Measurements from ENCODE around the gene DISP2. TPM values are rescaled to one million over a fixed set of nuclear protein-coding genes. Genes with fewer than 3 reads are reported as not detected.

The DISP2 gene
- total RNA-seq, 2 donors from 2014 or later = 0.21 to 0.54 TPM

- DNase-seq (ENCODE audit: low spot score) (no peak), ATAC-seq (ENCODE audit: insufficient number of reproducible peaks, low FRiP score, low read depth) (no peak)
- H3K4me3 ChIP-seq = no peak overlapping the region
- no peaks in the 10 kb centered on the region for H3K4me1 ChIP-seq (ENCODE audit: control insufficient read depth in 1 of 2, low read depth in 2 of 2)
- no peak overlapping the region for H3K27ac ChIP-seq
- no peaks in the 10 kb centered on the region for H3K27me3 ChIP-seq (replicated peaks; ENCODE audit: insufficient read depth)
- TF ChIP-seq CTCF (IDR thresholded peaks at IDR 0.05) = no peak
- no peaks in the 10 kb centered on the region for H3K36me3 ChIP-seq
- H3K9me3 ChIP-seq = no peaks in the 10 kb centered on the region
Measured at GRCh38 chr15:40427188-40427587, 69.2 kb downstream of the DISP2 start.

- DNase-seq (ENCODE audit: low spot score) (no peak), ATAC-seq (ENCODE audit: insufficient number of reproducible peaks, low FRiP score, low read depth) (no peak)
Measured at GRCh38 chr15:40428185-40428584, 70.2 kb downstream of the DISP2 start.

More at GRCh38 chr15:40428185-40428584, 70.2 kb downstream of the DISP2 start:
- no peaks in the 10 kb centered on the region for H3K27me3 ChIP-seq (replicated peaks; ENCODE audit: insufficient read depth)
- H3K4me1 ChIP-seq (ENCODE audit: control insufficient read depth in 1 of 2, low read depth in 2 of 2) = no peaks in the 10 kb centered on the region
- no peak overlapping the region for H3K4me3 ChIP-seq
- no peaks in the 10 kb centered on the region for H3K9me3 ChIP-seq
- H3K27ac ChIP-seq = no peak overlapping the region
- H3K36me3 ChIP-seq = no peaks in the 10 kb centered on the region
- no peak for TF ChIP-seq CTCF (IDR thresholded peaks at IDR 0.05)

Other genes starting within 250 kb of the DISP2 start
- 10 to 100 TPM; 13.1 to 32.5 TPM for gene BMF, start 249.3 kb upstream of the DISP2 start, total RNA-seq
- gene BUB1B, start 197.2 kb upstream of the DISP2 start, total RNA-seq = 1 to 10 TPM in 1 of 2 donors, under 1 TPM in 1; 0.41 to 3.5 TPM
- under 1 TPM; 0.68 to 0.78 TPM for gene PAK6, start 119.2 kb upstream of the DISP2 start, total RNA-seq
- not detected for gene ANKRD63, start 75.2 kb upstream of the DISP2 start, total RNA-seq
- gene PLCB2, start 50.3 kb upstream of the DISP2 start, total RNA-seq = 10 to 100 TPM; 17.7 to 32.4 TPM
- gene INAFM2, start 34.5 kb upstream of the DISP2 start, total RNA-seq = 10 to 100 TPM; 63.8 to 79.2 TPM
- 10 to 100 TPM; 30.1 to 57.1 TPM for gene CCDC9B, start 17.3 kb upstream of the DISP2 start, total RNA-seq
- gene PHGR1, start 7.2 kb upstream of the DISP2 start, total RNA-seq = not detected
- 1 to 10 TPM; 4.5 to 5.8 TPM for gene KNSTRN, start 24.5 kb downstream of the DISP2 start, total RNA-seq
- 10 to 100 TPM; 43.6 to 61.8 TPM for gene IVD, start 47.6 kb downstream of the DISP2 start, total RNA-seq
- 10 to 100 TPM; 10.7 to 14.0 TPM for gene BAHD1, start 82.7 kb downstream of the DISP2 start, total RNA-seq
- gene CHST14, start 112.8 kb downstream of the DISP2 start, total RNA-seq = 10 to 100 TPM; 16.4 to 21.0 TPM
- gene CCDC32, start 206.8 kb downstream of the DISP2 start, total RNA-seq = 10 to 100 TPM; 15.8 to 53.1 TPM
- gene RPUSD2, start 211.1 kb downstream of the DISP2 start, total RNA-seq = 1 to 10 TPM; 9.6 to 9.8 TPM
- gene KNL1, start 236.0 kb downstream of the DISP2 start, total RNA-seq = 10 to 100 TPM in 1 of 2 donors, under 1 TPM in 1; 0.27 to 11.4 TPM

All from thoracic aorta (tissue), 2 donors.